Measurements from ENCODE around the gene CDK10.

CDK10 gene

DNA sequence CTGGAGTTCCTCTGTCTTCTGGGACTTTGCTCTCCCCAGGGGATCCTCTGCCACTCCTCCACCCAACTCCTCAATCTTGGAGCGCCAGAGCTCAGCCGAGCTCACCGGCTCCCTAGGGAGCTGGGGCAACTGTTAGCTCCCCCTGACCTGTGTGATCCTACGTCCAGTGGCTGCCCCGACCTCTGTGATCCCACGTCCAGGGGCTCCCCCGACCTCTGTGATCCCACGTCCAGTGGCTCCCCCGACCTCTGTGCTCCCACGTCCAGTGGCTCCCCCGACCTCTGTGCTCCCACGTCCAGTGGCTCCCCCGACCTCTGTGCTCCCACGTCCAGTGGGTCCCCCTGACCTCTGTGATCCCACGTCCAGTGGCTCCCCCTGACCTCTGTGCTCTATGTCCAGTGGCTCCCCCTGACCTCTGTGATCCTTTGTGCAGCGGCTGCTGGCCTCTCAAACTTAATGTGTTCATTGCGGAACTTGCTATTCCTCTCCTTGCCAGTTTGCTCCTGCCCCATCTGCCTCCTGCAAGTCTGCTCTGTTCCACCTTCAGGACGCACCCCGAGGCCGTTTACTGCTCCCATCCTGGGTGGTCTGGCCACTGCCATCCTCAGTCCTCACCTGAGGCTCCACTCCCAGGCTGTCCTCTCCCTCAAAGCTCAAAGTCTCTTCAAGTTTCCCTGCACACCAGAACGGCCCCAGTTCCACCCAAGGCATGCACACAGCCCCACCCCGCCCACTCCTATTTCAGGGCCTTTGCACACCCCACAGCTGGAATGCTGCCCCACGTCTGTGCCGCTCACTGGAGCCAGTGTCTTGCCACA lies 31.4 kb downstream of the CDK10 start:
- no peaks in the 10 kb centered on the region for H3K9me3 ChIP-seq (ENCODE audit: control insufficient read depth, insufficient read depth, low read length)
- no peak overlapping the region for H3K27ac ChIP-seq (ENCODE audit: low read depth, low read length)
- peaks cover 16% of the 10 kb centered on the region for H3K4me1 ChIP-seq (ENCODE audit: control insufficient read depth, low read length)
- no peak for TF ChIP-seq EZH2phosphoT487 (IDR thresholded peaks at IDR 0.05; ENCODE audit: borderline replicate concordance, low read length)
- TF ChIP-seq, protein P1, sequence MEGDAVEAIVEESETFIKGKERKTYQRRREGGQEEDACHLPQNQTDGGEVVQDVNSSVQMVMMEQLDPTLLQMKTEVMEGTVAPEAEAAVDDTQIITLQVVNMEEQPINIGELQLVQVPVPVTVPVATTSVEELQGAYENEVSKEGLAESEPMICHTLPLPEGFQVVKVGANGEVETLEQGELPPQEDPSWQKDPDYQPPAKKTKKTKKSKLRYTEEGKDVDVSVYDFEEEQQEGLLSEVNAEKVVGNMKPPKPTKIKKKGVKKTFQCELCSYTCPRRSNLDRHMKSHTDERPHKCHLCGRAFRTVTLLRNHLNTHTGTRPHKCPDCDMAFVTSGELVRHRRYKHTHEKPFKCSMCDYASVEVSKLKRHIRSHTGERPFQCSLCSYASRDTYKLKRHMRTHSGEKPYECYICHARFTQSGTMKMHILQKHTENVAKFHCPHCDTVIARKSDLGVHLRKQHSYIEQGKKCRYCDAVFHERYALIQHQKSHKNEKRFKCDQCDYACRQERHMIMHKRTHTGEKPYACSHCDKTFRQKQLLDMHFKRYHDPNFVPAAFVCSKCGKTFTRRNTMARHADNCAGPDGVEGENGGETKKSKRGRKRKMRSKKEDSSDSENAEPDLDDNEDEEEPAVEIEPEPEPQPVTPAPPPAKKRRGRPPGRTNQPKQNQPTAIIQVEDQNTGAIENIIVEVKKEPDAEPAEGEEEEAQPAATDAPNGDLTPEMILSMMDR (IDR thresholded peaks at IDR 0.05; ENCODE audit: low read depth, low read length, poor library complexity, severe bottlenecking), result no peak
- H3K27me3 ChIP-seq (ENCODE audit: control insufficient read depth, low read length), result peaks cover 7% of the 10 kb centered on the region
- H3K36me3 ChIP-seq (ENCODE audit: control insufficient read depth, low read length), result peaks cover 23% of the 10 kb centered on the region
- peaks cover 12% of the 10 kb centered on the region for H3K79me2 ChIP-seq (ENCODE audit: control insufficient read depth, low read length)
- no peak overlapping the region for H3K4me3 ChIP-seq (ENCODE audit: low read length)
- peaks cover 10% of the 10 kb centered on the region for H3F3A ChIP-seq (ENCODE audit: control insufficient read depth, insufficient read depth)
- peaks cover 7% of the 10 kb centered on the region for H4K20me1 ChIP-seq (ENCODE audit: control insufficient read depth, insufficient read depth, low read depth, low read length)
- H3K9me2 ChIP-seq (replicated peaks; ENCODE audit: control insufficient read depth, low read length), result no peaks in the 10 kb centered on the region
- no peak overlapping the region for H3K4me2 ChIP-seq (ENCODE audit: low read length)

GRCh38 chr16:89720551-89720812 lies 34.0 kb downstream of the CDK10 start:
- Histone ChIP-seq H3K79me2 (ENCODE audit: control insufficient read depth, low read length) (peaks cover 14% of the 10 kb centered on the region), H4K20me1 (ENCODE audit: control insufficient read depth, insufficient read depth, low read depth, low read length) (peaks cover 16% of the 10 kb centered on the region), H3K27me3 (ENCODE audit: control insufficient read depth, low read length) (peaks cover 7% of the 10 kb centered on the region), H3K4me2 (ENCODE audit: low read length) (peak overlapping the region; percentile 91), H3K27ac (ENCODE audit: low read depth, low read length) (no peak overlapping the region), H3K4me1 (ENCODE audit: control insufficient read depth, low read length) (peaks cover 17% of the 10 kb centered on the region), H3K36me3 (ENCODE audit: control insufficient read depth, low read length) (peaks cover 30% of the 10 kb centered on the region), H3K9me3 (ENCODE audit: control insufficient read depth, insufficient read depth, low read length) (no peaks in the 10 kb centered on the region), H3K4me3 (ENCODE audit: low read length) (peak overlapping the region; percentile 83), H3F3A (ENCODE audit: control insufficient read depth, insufficient read depth) (peaks cover 10% of the 10 kb centered on the region), H3K9me2 (replicated peaks; ENCODE audit: control insufficient read depth, low read length) (no peaks in the 10 kb centered on the region)
- TF ChIP-seq, protein P1 (IDR thresholded peaks at IDR 0.05; ENCODE audit: low read depth, low read length, poor library complexity, severe bottlenecking), result no peak
- no peak for TF ChIP-seq EZH2phosphoT487 (IDR thresholded peaks at IDR 0.05; ENCODE audit: borderline replicate concordance, low read length)

- Histone ChIP-seq H3K79me2 (ENCODE audit: control insufficient read depth, low read length) (peaks cover 14% of the 10 kb centered on the region), H3K36me3 (ENCODE audit: control insufficient read depth, low read length) (peaks cover 30% of the 10 kb centered on the region), H3K27ac (ENCODE audit: low read depth, low read length) (peak within 1 kb of the TSS; percentile 29), H3K9me2 (replicated peaks; ENCODE audit: control insufficient read depth, low read length) (no peaks in the 10 kb centered on the region), H4K20me1 (ENCODE audit: control insufficient read depth, insufficient read depth, low read depth, low read length) (peaks cover 16% of the 10 kb centered on the region), H3K9me3 (ENCODE audit: control insufficient read depth, insufficient read depth, low read length) (no peaks in the 10 kb centered on the region), H3K4me1 (ENCODE audit: control insufficient read depth, low read length) (peaks cover 17% of the 10 kb centered on the region), H3F3A (ENCODE audit: control insufficient read depth, insufficient read depth) (peaks cover 10% of the 10 kb centered on the region), H3K27me3 (ENCODE audit: control insufficient read depth, low read length) (peaks cover 7% of the 10 kb centered on the region), H3K4me2 (ENCODE audit: low read length) (peak within 1 kb of the TSS; percentile 91), H3K4me3 (ENCODE audit: low read length) (peak within 1 kb of the TSS; percentile 83)
- no peak for TF ChIP-seq EZH2phosphoT487 (IDR thresholded peaks at IDR 0.05; ENCODE audit: borderline replicate concordance, low read length)
- TF ChIP-seq, protein P1 (IDR thresholded peaks at IDR 0.05; ENCODE audit: low read depth, low read length, poor library complexity, severe bottlenecking), result no peak
Observed at GRCh38 chr16:89720813-89721545, 34.5 kb downstream of the CDK10 start, which contains the start of the genes VPS9D1 and ZNF276. Gene VPS9D1 (minus strand): TSS chr16:89720898. CDS start chr16:89720861, 37 bp downstream. Gene ZNF276 (plus strand): TSS chr16:89721537. CDS start chr16:89721641, 104 bp downstream.
